Limb (tissue), 2 donors: Measurements from ENCODE around the gene HYAL1.

Source experiments
- DNase-seq, 2 donors: peaks; one replicate each; pipeline ENCODE4 v3.0.0-alpha.2; 2016; ENCODE audit errors: extremely low spot score in 2 of 2

Gene HYAL1, protein sequence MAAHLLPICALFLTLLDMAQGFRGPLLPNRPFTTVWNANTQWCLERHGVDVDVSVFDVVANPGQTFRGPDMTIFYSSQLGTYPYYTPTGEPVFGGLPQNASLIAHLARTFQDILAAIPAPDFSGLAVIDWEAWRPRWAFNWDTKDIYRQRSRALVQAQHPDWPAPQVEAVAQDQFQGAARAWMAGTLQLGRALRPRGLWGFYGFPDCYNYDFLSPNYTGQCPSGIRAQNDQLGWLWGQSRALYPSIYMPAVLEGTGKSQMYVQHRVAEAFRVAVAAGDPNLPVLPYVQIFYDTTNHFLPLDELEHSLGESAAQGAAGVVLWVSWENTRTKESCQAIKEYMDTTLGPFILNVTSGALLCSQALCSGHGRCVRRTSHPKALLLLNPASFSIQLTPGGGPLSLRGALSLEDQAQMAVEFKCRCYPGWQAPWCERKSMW

GRCh38 chr3:50303013-50303815 lies at the start of gene HYAL1:
Gene HYAL1, minus strand, starts transcription at chr3:50303574. Its CDS starts 618 bp downstream, at chr3:50302956.
- DNase-seq: peak in 1 of 2 donors; percentile 46

- DNase-seq: no peak
Measured at GRCh38 chr3:50352781-50353180, 49.4 kb upstream of the HYAL1 start.

- no peak for DNase-seq
Measured at GRCh38 chr3:50351323-50351697, 47.9 kb upstream of the HYAL1 start.

GRCh38 chr3:50350527-50351322 lies 47.4 kb upstream of the HYAL1 start, which contains the start of the genes CYB561D2 and NPRL2:
Gene CYB561D2, plus strand, starts transcription at chr3:50350862. Its CDS starts 572 bp downstream, at chr3:50351434.
Gene NPRL2, minus strand, starts transcription at chr3:50350775. Its CDS starts 123 bp downstream, at chr3:50350652.
- peak; percentile 95 to 96 for DNase-seq

- no peak for DNase-seq
Measured at GRCh38 chr3:50350213-50350526, 46.8 kb upstream of the HYAL1 start.

GRCh38 chr3:50347187-50347813 lies 43.9 kb upstream of the HYAL1 start:
- DNase-seq: peak; percentile 74 to 85

- peak; percentile 51 to 80 for DNase-seq
Measured at GRCh38 chr3:50345586-50346234, 42.3 kb upstream of the HYAL1 start, which contains the start of gene ZMYND10. Gene ZMYND10, minus strand, starts transcription at chr3:50345732. Its CDS starts 153 bp downstream, at chr3:50345579.

GRCh38 chr3:50345008-50345407 lies 41.6 kb upstream of the HYAL1 start:
- DNase-seq: no peak

- no peak for DNase-seq
Measured at GRCh38 chr3:50342813-50343633, 39.6 kb upstream of the HYAL1 start.

GRCh38 chr3:50341996-50342650 lies 38.7 kb upstream of the HYAL1 start:
- no peak for DNase-seq

- no peak for DNase-seq
Measured at GRCh38 chr3:50341537-50341936, 38.2 kb upstream of the HYAL1 start.

- DNase-seq: peak; percentile 68 to 71
Measured at GRCh38 chr3:50340448-50341329, 37.3 kb upstream of the HYAL1 start, which contains the start of gene RASSF1. Gene RASSF1, minus strand, starts transcription at chr3:50340836. Its CDS starts 31 bp downstream, at chr3:50340805.

GRCh38 chr3:50340147-50340447 lies 36.7 kb upstream of the HYAL1 start:
- no peak for DNase-seq

GRCh38 chr3:50339485-50340146 lies 36.2 kb upstream of the HYAL1 start:
- no peak for DNase-seq

DNA sequence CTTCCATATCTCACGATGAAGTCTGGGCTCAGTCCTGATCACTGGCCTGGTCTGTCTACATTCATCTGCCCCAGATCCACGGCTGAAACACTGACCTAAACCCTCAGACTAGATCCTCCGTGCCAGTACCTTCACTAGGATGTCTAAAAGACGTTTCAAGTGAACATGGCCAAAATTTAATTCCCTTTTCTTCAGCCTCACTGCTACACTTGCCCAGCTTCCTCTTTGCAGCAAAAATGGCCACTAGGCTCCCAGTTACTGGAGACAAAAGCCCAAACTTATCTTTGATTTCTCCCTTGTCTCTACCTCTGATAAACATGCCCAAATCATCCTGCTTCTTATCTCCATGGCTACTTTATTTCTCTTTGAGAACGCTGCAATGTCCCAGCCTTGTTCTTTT lies 35.6 kb upstream of the HYAL1 start:
- no peak for DNase-seq

- peak; percentile 98 to 99 for DNase-seq
Measured at GRCh38 chr3:50337175-50337861, 33.9 kb upstream of the HYAL1 start.
